ENCODE results near the gene KRTAP3-1. TPM values are rescaled to one million over a fixed set of nuclear protein-coding genes. Genes with fewer than 3 reads are reported as not detected.

The KRTAP3-1 gene
- total and polyA plus RNA-seq, 8 donors = not detected

GRCh38 chr17:40984226-40984625 lies 24.7 kb downstream of the KRTAP3-1 start, which contains the start of gene KRT40:
KRT40 (minus strand) TSS chr17:40984326; CDS start chr17:40984273, 53 bp downstream.
- peaks cover 0 to 34% (median 0%) of the 10 kb centered on the region in 3 donors for H3K27me3 ChIP-seq
- no peak within 1 kb of the TSS for H3K4me3 ChIP-seq
- H3K27ac ChIP-seq = no peak within 1 kb of the TSS
- no peaks in the 10 kb centered on the region for H3K4me1 ChIP-seq
- WGBS, 5 donors = 40 to 48% (median 44%) methylated on average over 3 of the region's 3 CpGs
- H3K36me3 ChIP-seq = no peaks in the 10 kb centered on the region
- intact Hi-C loops (cut with DNase I; ENCODE audit: low total_unique reads) = no loop called here
- no peak for DNase-seq
- H3K9me3 ChIP-seq = no peaks in the 10 kb centered on the region
- TF ChIP-seq EP300 (IDR thresholded peaks at IDR 0.05) = no peak
- TF ChIP-seq POLR2AphosphoS5 (IDR thresholded peaks at IDR 0.05) = no peak
- TF ChIP-seq POLR2A (IDR thresholded peaks at IDR 0.05) = no peak
- no peak for TF ChIP-seq CTCF (IDR thresholded peaks at IDR 0.05)

- intact Hi-C loops (cut with DNase I; ENCODE audit: low total_unique reads) = no loop called here
- WGBS, 5 donors = 52 to 64% (median 61%) methylated on average over 5 of the region's 5 CpGs
- H3K27ac ChIP-seq = no peak overlapping the region
Observed at GRCh38 chr17:40981115-40981514, 27.8 kb downstream of the KRTAP3-1 start.

GRCh38 chr17:40980596-40980995 lies 28.3 kb downstream of the KRTAP3-1 start:
- H3K9me3 ChIP-seq = no peaks in the 10 kb centered on the region
- no peak overlapping the region for H3K27ac ChIP-seq
- DNase-seq = peak in 1 of 2 donors; percentile 78
- intact Hi-C loops (cut with DNase I; ENCODE audit: low total_unique reads) = no loop called here
- TF ChIP-seq POLR2AphosphoS5 (IDR thresholded peaks at IDR 0.05) = no peak
- TF ChIP-seq POLR2A (IDR thresholded peaks at IDR 0.05) = no peak
- no peak for TF ChIP-seq EP300 (IDR thresholded peaks at IDR 0.05)
- no peak for TF ChIP-seq CTCF (IDR thresholded peaks at IDR 0.05)
- H3K27me3 ChIP-seq = peaks cover 0 to 37% (median 0%) of the 10 kb centered on the region in 3 donors
- 19 to 29% (median 29%) methylated on average over 8 of the region's 8 CpGs for WGBS, 5 donors
- H3K36me3 ChIP-seq = no peaks in the 10 kb centered on the region
- no peak overlapping the region for H3K4me3 ChIP-seq
- no peaks in the 10 kb centered on the region for H3K4me1 ChIP-seq

More at GRCh38 chr17:40981115-40981514, 27.8 kb downstream of the KRTAP3-1 start:
- Histone ChIP-seq H3K27me3 (peaks cover 0 to 34% (median 0%) of the 10 kb centered on the region in 3 donors), H3K4me1 (no peaks in the 10 kb centered on the region), H3K4me3 (no peak overlapping the region), H3K36me3 (no peaks in the 10 kb centered on the region), H3K9me3 (no peaks in the 10 kb centered on the region)
- no peak for DNase-seq
- no peak for TF ChIP-seq EP300 (IDR thresholded peaks at IDR 0.05)
- no peak for TF ChIP-seq POLR2AphosphoS5 (IDR thresholded peaks at IDR 0.05)
- TF ChIP-seq CTCF (IDR thresholded peaks at IDR 0.05) = no peak
- no peak for TF ChIP-seq POLR2A (IDR thresholded peaks at IDR 0.05)

- peaks cover 0 to 37% (median 0%) of the 10 kb centered on the region in 3 donors for H3K27me3 ChIP-seq
- H3K4me3 ChIP-seq = no peak overlapping the region
- TF ChIP-seq EP300 (IDR thresholded peaks at IDR 0.05) = no peak
- TF ChIP-seq CTCF (IDR thresholded peaks at IDR 0.05) = no peak
- TF ChIP-seq POLR2AphosphoS5 (IDR thresholded peaks at IDR 0.05) = no peak
- TF ChIP-seq POLR2A (IDR thresholded peaks at IDR 0.05) = no peak
- DNase-seq = no peak
- 85 to 94% (median 88%) methylated on average over 3 of the region's 3 CpGs for WGBS, 5 donors
- no peak overlapping the region for H3K27ac ChIP-seq
- no peaks in the 10 kb centered on the region for H3K36me3 ChIP-seq
- intact Hi-C loops (cut with DNase I; ENCODE audit: low total_unique reads) = no loop called here
- no peaks in the 10 kb centered on the region for H3K9me3 ChIP-seq
- H3K4me1 ChIP-seq = no peaks in the 10 kb centered on the region
Observed at GRCh38 chr17:40980117-40980516, 28.8 kb downstream of the KRTAP3-1 start.
